Measurements from ENCODE around the gene SLC1A2. TPM values are rescaled to one million over a fixed set of nuclear protein-coding genes. Genes with fewer than 3 reads are reported as not detected.

The SLC1A2 gene
- total RNA-seq, 1 experiment from 2014 or later, result 0.50 TPM

- no peak overlapping the region for H2BK5ac ChIP-seq (ENCODE audit: insufficient read length, low read length)
- no peak overlapping the region for H2BK120ac ChIP-seq (ENCODE audit: low read depth, low read length, poor library complexity, severe bottlenecking)
- H4K5ac ChIP-seq (ENCODE audit: insufficient read length, low read depth, low read length), result no peak overlapping the region
- H2BK15ac ChIP-seq (ENCODE audit: low read depth, low read length), result no peak overlapping the region
- no peak overlapping the region for H3T11ph ChIP-seq (ENCODE audit: low read length)
- H3K9ac ChIP-seq (ENCODE audit: extremely low read depth, insufficient read length, low read length), result no peak overlapping the region
- H3K27ac ChIP-seq (ENCODE audit: insufficient read length, low read depth, low read length), result no peak overlapping the region
- H3K14ac ChIP-seq (ENCODE audit: insufficient read depth, low read length), result no peak overlapping the region
- H3K56ac ChIP-seq (ENCODE audit: insufficient read length, low read depth, low read length), result no peak overlapping the region
- no peak overlapping the region for H2BK20ac ChIP-seq (ENCODE audit: low read depth, low read length, poor library complexity, severe bottlenecking)
- H2BK12ac ChIP-seq (ENCODE audit: insufficient read length, low read depth, low read length), result no peak overlapping the region
- H4K20me1 ChIP-seq (ENCODE audit: control insufficient read depth, insufficient read depth, insufficient read length), result no peaks in the 10 kb centered on the region
- no peak overlapping the region for H3K23ac ChIP-seq (ENCODE audit: insufficient read length, low read depth, low read length)
- H3K9me3 Mint-ChIP-seq, result peaks cover 3 to 4% of the 10 kb centered on the region in 2 experiments; a peak in 3 of 5 replicates
- no peaks in the 10 kb centered on the region for H3K27me3 ChIP-seq (ENCODE audit: insufficient read depth, low read length)
- no peaks in the 10 kb centered on the region for H3K79me2 ChIP-seq (ENCODE audit: insufficient read depth, low read length)
- TF ChIP-seq CTCF (conservative IDR thresholded peaks at IDR 0.05), result no peak
- no peak overlapping the region for H2AFZ ChIP-seq (ENCODE audit: low read length)
- no peak overlapping the region for H3K4ac ChIP-seq (ENCODE audit: low read depth, low read length)
- H3K27me3 Mint-ChIP-seq (ENCODE audit: low read depth), result peaks cover 6% of the 10 kb centered on the region
- WGBS (ENCODE audit: extremely low coverage, insufficient read length, low lambda C conversion rate), result no CpG with 5 or more reads among the region's 4 CpGs
- DNase-seq, result no peak
- H3K4me2 ChIP-seq (ENCODE audit: insufficient read depth, insufficient read length, low read length), result no peak overlapping the region
- no peaks in the 10 kb centered on the region for H3K23me2 ChIP-seq (ENCODE audit: insufficient read length, low read depth, low read length, poor library complexity, severe bottlenecking)
- H4K91ac ChIP-seq (ENCODE audit: insufficient read length, low read depth, low read length), result no peak overlapping the region
- H3K9me3 ChIP-seq (ENCODE audit: control insufficient read depth, low read depth, low read length), result no peaks in the 10 kb centered on the region
- no peaks in the 10 kb centered on the region for H3K79me1 ChIP-seq (ENCODE audit: insufficient read depth, low read depth, low read length, poor library complexity, severe bottlenecking)
- H2AK5ac ChIP-seq (ENCODE audit: insufficient read length, low read length), result no peak overlapping the region
- H4K8ac ChIP-seq (replicated peaks; ENCODE audit: insufficient read length, low read depth, low read length), result no peak overlapping the region
- no peaks in the 10 kb centered on the region; a peak in 2 of 7 replicates for H3K36me3 Mint-ChIP-seq (ENCODE audit: insufficient read depth in 1 of 3, low read depth in 3 of 3)
- peaks cover 9% of the 10 kb centered on the region; the same call in 1 of the 2 replicates for H3K4me1 ChIP-seq (ENCODE audit: insufficient read depth, low read length)
- no peak overlapping the region for H3K27ac Mint-ChIP-seq
- no peak overlapping the region for H3K4me3 Mint-ChIP-seq
- H3K18ac ChIP-seq (ENCODE audit: insufficient read length, low read depth, low read length), result no peak overlapping the region
- H3K4me1 Mint-ChIP-seq, result peaks cover 15 to 20% of the 10 kb centered on the region in 2 experiments
Observed at GRCh38 chr11:35208795-35209194, 210.6 kb downstream of the SLC1A2 start.

Measured in H9 (cell line).